Kidney capillary endothelial cell (primary cell): Measurements from ENCODE around the gene SCAMP3.
A peak's percentile ranks its signal among the peaks of the same experiment; 100 is the strongest.
"Not testable (repeated sequence)": the region's sequence is repeated elsewhere in the genome, so short reads cannot be mapped to it uniquely, and the experiment has no call there.

Experiments
- DNase-seq: peaks from one replicate; pipeline ENCODE4 v3.0.0-alpha.2; 2018; ENCODE audit warnings: low spot score

SCAMP3 gene

GRCh38 chr1:155227261-155228095 lies 34.7 kb downstream of the SCAMP3 start:
- DNase-seq: peak; percentile 98

- DNase-seq: peak; percentile 42
Measured at GRCh38 chr1:155226910-155227260, 35.3 kb downstream of the SCAMP3 start.

GRCh38 chr1:155226188-155226909 lies 35.8 kb downstream of the SCAMP3 start:
- peak; percentile 77 for DNase-seq

GRCh38 chr1:155225404-155225759 lies 36.8 kb downstream of the SCAMP3 start:
- not testable (repeated sequence) for DNase-seq

- no peak for DNase-seq
Measured at GRCh38 chr1:155223047-155223446, 39.1 kb downstream of the SCAMP3 start.

- not testable (repeated sequence) for DNase-seq
Measured at GRCh38 chr1:155220211-155220965, 41.8 kb downstream of the SCAMP3 start.

GRCh38 chr1:155219592-155220031 lies 42.5 kb downstream of the SCAMP3 start:
- no peak for DNase-seq

- peak; percentile 53 for DNase-seq
Measured at GRCh38 chr1:155218854-155219591, 43.1 kb downstream of the SCAMP3 start.

GRCh38 chr1:155214702-155215101 lies 47.5 kb downstream of the SCAMP3 start:
- DNase-seq: not testable (repeated sequence)

- DNase-seq: not testable (repeated sequence)
Measured at GRCh38 chr1:155212051-155212440, 50.1 kb downstream of the SCAMP3 start.

- DNase-seq: not testable (repeated sequence)
Measured at GRCh38 chr1:155211381-155212050, 50.6 kb downstream of the SCAMP3 start.

GRCh38 chr1:155210314-155211104 lies 51.7 kb downstream of the SCAMP3 start:
- DNase-seq: no peak

- no peak for DNase-seq
Measured at GRCh38 chr1:155209312-155209721, 52.8 kb downstream of the SCAMP3 start.

GRCh38 chr1:155208541-155209311 lies 53.4 kb downstream of the SCAMP3 start, which contains the start of gene MTX1:
TSS of gene MTX1 (plus strand) at chr1:155208695. CDS start at chr1:155208805, 110 bp downstream.
- DNase-seq: peak; percentile 83

GRCh38 chr1:155207806-155208540 lies 54.2 kb downstream of the SCAMP3 start, which contains the start of gene THBS3:
TSS of gene THBS3 (minus strand) at chr1:155207897. CDS start at chr1:155207876, 21 bp downstream.
- DNase-seq: no peak

GRCh38 chr1:155206891-155207805 lies 55.0 kb downstream of the SCAMP3 start:
- DNase-seq: peak; percentile 72
